GM13976 (cell line): ENCODE measurements around the gene PTPRQ.

Experiments used
- DNase-seq: peaks from one replicate; pipeline ENCODE4 v3.0.0; 2012; ENCODE audit warnings: low spot score
- CTCF ChIP-seq: IDR thresholded peaks from 2 replicates; pipeline ENCODE4 v1.5.1; 2012; ENCODE audit warnings: borderline replicate concordance, mild to moderate bottlenecking; ENCODE audit not compliant: insufficient read depth; ENCODE audit errors: extremely low read depth, missing control alignments, control extremely low read depth
- in situ Hi-C: fragments of 300-500 bp; cut with MboI; formaldehyde crosslinking; loops from one replicate; pipeline ENCODE4 v1.12.0; 2022; ENCODE audit warnings: low sequenced_read_pairs, mixed read lengths, inconsistent platforms; ENCODE audit not compliant: unreplicated experiment

Gene PTPRQ

GRCh38 chr12:80714846-80715245, 270.8 kb downstream of the PTPRQ start:
- no peak for TF ChIP-seq CTCF
- DNase-seq: no peak
- in situ Hi-C loops: no loop called here

GRCh38 chr12:80715713-80716249, 271.7 kb downstream of the PTPRQ start:
- in situ Hi-C loops: no loop called here
- TF ChIP-seq CTCF: no peak
- DNase-seq: no peak

GRCh38 chr12:80716696-80717469, 272.8 kb downstream of the PTPRQ start, which contains the start of gene MYF5:
Gene MYF5 (plus strand): TSS chr12:80716912. CDS start chr12:80717064, 152 bp downstream.
- no peak for TF ChIP-seq CTCF
- in situ Hi-C loops: no loop called here
- DNase-seq: no peak

GRCh38 chr12:80717856-80718255, 273.8 kb downstream of the PTPRQ start:
- no peak for DNase-seq
- TF ChIP-seq CTCF: no peak
- in situ Hi-C loops: no loop called here

- no peak for DNase-seq
- no peak for TF ChIP-seq CTCF
- in situ Hi-C loops: no loop called here
Measured at GRCh38 chr12:80720516-80720915, 276.5 kb downstream of the PTPRQ start.

- TF ChIP-seq CTCF: no peak
- in situ Hi-C loops: no loop called here
- no peak for DNase-seq
Measured at GRCh38 chr12:80721326-80721725, 277.3 kb downstream of the PTPRQ start.
